Aorta (tissue), 5 donors: ENCODE results near the gene AHNAK. TPM values are rescaled to one million over a fixed set of nuclear protein-coding genes. Genes with fewer than 3 reads are reported as not detected.

ENCODE experiments used
- ATAC-seq: fragments of 200-7000 bp; cut with Tn5 transposase; one replicate; pipeline ENCODE4 v1.9.1; 2022; ENCODE audit warnings: moderate library complexity; ENCODE audit not compliant: low FRiP score
- DNase-seq, 2 donors: peaks; one replicate each; pipeline ENCODE4 v3.0.0-alpha.2; 2020
- H3K27ac ChIP-seq, 2 donors: one replicate each; pipeline ENCODE4 v1.5.1; 2013; ENCODE audit warnings: low read length in 2 of 2, mild to moderate bottlenecking in 2 of 2, moderate library complexity in 2 of 2, control low read depth in 1 of 2, inconsistent platforms in 1 of 2, low read depth in 1 of 2
- H3K27me3 ChIP-seq, 2 donors: one replicate each; pipeline ENCODE4 v1.6.1; 2013; ENCODE audit warnings: control low read depth in 1 of 2, low read length in 1 of 2, mild to moderate bottlenecking in 1 of 2, moderate library complexity in 1 of 2; ENCODE audit not compliant: insufficient read depth in 2 of 2, control insufficient read depth in 1 of 2
- H3K36me3 ChIP-seq, 2 donors: one replicate each; pipeline ENCODE4 v1.6.1; 2013; ENCODE audit warnings: control low read depth in 1 of 2, low read length in 1 of 2, mild to moderate bottlenecking in 1 of 2; ENCODE audit not compliant: insufficient read depth in 2 of 2, control insufficient read depth in 1 of 2
- H3K4me1 ChIP-seq, 2 donors: one replicate each; pipeline ENCODE4 v1.6.1; 2013; ENCODE audit warnings: low read length in 2 of 2, control low read depth in 1 of 2, mild to moderate bottlenecking in 1 of 2, moderate library complexity in 1 of 2; ENCODE audit not compliant: insufficient read depth in 2 of 2, control insufficient read depth in 1 of 2
- H3K4me3 ChIP-seq, 2 donors: one replicate each; pipeline ENCODE4 v1.5.1; 2013; ENCODE audit warnings: low read length in 2 of 2, control low read depth in 1 of 2, mild to moderate bottlenecking in 1 of 2
- H3K9me3 ChIP-seq: one replicate; pipeline ENCODE4 v1.6.1; 2013; ENCODE audit warnings: mild to moderate bottlenecking, low read length; ENCODE audit not compliant: control insufficient read depth
- WGBS, 2 donors: extraction: QIAGEN DNeasy Blood & Tissue Kit; methylation state at CpG; one replicate each; pipeline ENCODE4 v1.1.7; 2013; 5-methylcytosine and 5-hydroxymethylcytosine counted together
- intact Hi-C, 2 donors: fragments of 100-400 bp; cut with DNase I; formaldehyde crosslinking; loops; one replicate each; pipeline versions ENCODE4 v1.14.2 to v1.15.0; 2022
- polyA plus RNA-seq, 2 donors: library from polyadenylated mRNA; stranded (reverse); fragments of 200-250 nt; gene quantifications; one replicate each; pipeline ENCODE4 v1.2.3, GENCODE V29; 2013
- total RNA-seq, 2 donors: library from RNA; stranded (reverse); fragmentation: NEBNext Ultra II Directional; extraction: Animal tissue kit (Norgen Biotek cat#: 25700); gene quantifications; one replicate each; pipeline ENCODE4 v1.2.1, GENCODE V29; 2021
- donor health status: healthy with polysubstance abuse.
- donor health status: Bipolar disorder and iron deficiency.
- donor health status: DM: no; HTN: no; CAD: no.
- donor health status: DM: no; HTN: no; CAD: no.
- donor health status: DM: yes; HTN: yes; CAD: no.

AHNAK gene
- total and polyA plus RNA-seq, 4 donors: 146 to 1,263 (median 693) TPM

GRCh38 chr11:62542750-62543567 is 3.6 kb downstream of the AHNAK start:
- 1 to 2% methylated on average over 30 of the region's 30 CpGs for whole genome bisulfite sequencing, 2 donors
- peak overlapping the region; percentile 86 to 98 for H3K4me3 ChIP-seq
- peak; percentile 77 for ATAC-seq
- H3K27ac ChIP-seq: peak overlapping the region in 1 of 2 donors; percentile 46
- H3K27me3 ChIP-seq: no peaks in the 10 kb centered on the region
- intact Hi-C loops: loop anchor here (1.0 to 5.0 kb wide), 4 partner anchors 36 to 148 kb away; no protein-coding TSS in a partner anchor
- no peaks in the 10 kb centered on the region for H3K36me3 ChIP-seq
- H3K4me1 ChIP-seq: peaks cover 0 to 4% of the 10 kb centered on the region in 2 donors
- no peaks in the 10 kb centered on the region for H3K9me3 ChIP-seq
- DNase-seq: peak; percentile 91 to 94

GRCh38 chr11:62542111-62542745 is 4.4 kb downstream of the AHNAK start:
- DNase-seq (no peak), ATAC-seq (no peak)
- H3K9me3 ChIP-seq: no peaks in the 10 kb centered on the region
- H3K27ac ChIP-seq: peak overlapping the region in 1 of 2 donors; percentile 46
- H3K4me1 ChIP-seq: peaks cover 0 to 4% of the 10 kb centered on the region in 2 donors
- no peaks in the 10 kb centered on the region for H3K36me3 ChIP-seq
- H3K27me3 ChIP-seq: no peaks in the 10 kb centered on the region
- intact Hi-C loops: loop anchor here (1.0 to 5.0 kb wide), 4 partner anchors 35 to 147 kb away; no protein-coding TSS in a partner anchor
- H3K4me3 ChIP-seq: peak overlapping the region; percentile 2 to 55
- WGBS, 2 donors: 6 to 19% methylated on average over 5 to 6 of the region's 6 CpGs

GRCh38 chr11:62540804-62541701 is 5.6 kb downstream of the AHNAK start:
- ATAC-seq (no peak), DNase-seq (peak in 1 of 2 donors; percentile 74)
- Histone ChIP-seq H3K4me1 (peaks cover 0 to 4% of the 10 kb centered on the region in 2 donors), H3K27ac (peak overlapping the region in 1 of 2 donors; percentile 10), H3K4me3 (peak overlapping the region in 1 of 2 donors; percentile 14), H3K36me3 (peaks cover 0 to under 1% of the 10 kb centered on the region in 2 donors), H3K27me3 (no peaks in the 10 kb centered on the region), H3K9me3 (no peaks in the 10 kb centered on the region)
- intact Hi-C loops: loop anchor here (5.0 kb wide), 1 partner anchor 34 kb away; no protein-coding TSS in a partner anchor
- WGBS, 2 donors: 3 to 5% methylated on average over 16 of the region's 16 CpGs

- H3K9me3 ChIP-seq: no peaks in the 10 kb centered on the region
- intact Hi-C loops: no loop called here
- peaks cover 0 to 4% of the 10 kb centered on the region in 2 donors for H3K4me1 ChIP-seq
- no peaks in the 10 kb centered on the region for H3K27me3 ChIP-seq
- peaks cover 0 to 13% of the 10 kb centered on the region in 2 donors for H3K36me3 ChIP-seq
- H3K4me3 ChIP-seq: peak overlapping the region in 1 of 2 donors; percentile 6
- peak overlapping the region in 1 of 2 donors; percentile 70 for H3K27ac ChIP-seq
- 0 to 3% methylated on average over 12 to 13 of the region's 13 CpGs for WGBS, 2 donors
- DNase-seq (peak; percentile 90 to 94), ATAC-seq (peak; percentile 13)
Observed at GRCh38 chr11:62539238-62539925, 7.2 kb downstream of the AHNAK start.

GRCh38 chr11:62538470-62539237 is 8.0 kb downstream of the AHNAK start:
- intact Hi-C loops: no loop called here
- DNase-seq: peak in 1 of 2 donors; percentile 44

GRCh38 chr11:62536301-62536957 is 10.2 kb downstream of the AHNAK start:
- Histone ChIP-seq H3K4me3 (no peak overlapping the region), H3K4me1 (peaks cover 0 to 4% of the 10 kb centered on the region in 2 donors), H3K27me3 (no peaks in the 10 kb centered on the region), H3K27ac (peak overlapping the region in 1 of 2 donors; percentile 13), H3K9me3 (no peaks in the 10 kb centered on the region), H3K36me3 (peaks cover 16 to 31% of the 10 kb centered on the region in 2 donors)
- peak in 1 of 2 donors; percentile 70 for DNase-seq
- intact Hi-C loops: no loop called here
- no peak for ATAC-seq
- WGBS, 2 donors: 31 to 43% methylated on average over 21 of the region's 21 CpGs

More at GRCh38 chr11:62538470-62539237, 8.0 kb downstream of the AHNAK start:
- WGBS, 2 donors: 41 to 46% methylated on average over 19 of the region's 19 CpGs
- Histone ChIP-seq H3K27me3 (no peaks in the 10 kb centered on the region), H3K27ac (peak overlapping the region in 1 of 2 donors; percentile 19), H3K36me3 (peaks cover 4 to 17% of the 10 kb centered on the region in 2 donors), H3K9me3 (no peaks in the 10 kb centered on the region), H3K4me3 (no peak overlapping the region), H3K4me1 (peaks cover 0 to 4% of the 10 kb centered on the region in 2 donors)
- ATAC-seq: no peak

GRCh38 chr11:62535802-62536201 is 10.8 kb downstream of the AHNAK start:
- 67 to 70% methylated on average over 12 of the region's 12 CpGs for WGBS, 2 donors
- Histone ChIP-seq H3K4me3 (no peak overlapping the region), H3K9me3 (no peaks in the 10 kb centered on the region), H3K27me3 (no peaks in the 10 kb centered on the region), H3K36me3 (peaks cover 19 to 33% of the 10 kb centered on the region in 2 donors), H3K4me1 (peaks cover 0 to 4% of the 10 kb centered on the region in 2 donors), H3K27ac (no peak overlapping the region)
- ATAC-seq (no peak), DNase-seq (peak in 1 of 2 donors; percentile 73)
- intact Hi-C loops: no loop called here
